ENCODE data around the gene MAT2B.
A peak's percentile ranks its signal among the peaks of the same experiment; 100 is the strongest.

Gene MAT2B

DNA sequence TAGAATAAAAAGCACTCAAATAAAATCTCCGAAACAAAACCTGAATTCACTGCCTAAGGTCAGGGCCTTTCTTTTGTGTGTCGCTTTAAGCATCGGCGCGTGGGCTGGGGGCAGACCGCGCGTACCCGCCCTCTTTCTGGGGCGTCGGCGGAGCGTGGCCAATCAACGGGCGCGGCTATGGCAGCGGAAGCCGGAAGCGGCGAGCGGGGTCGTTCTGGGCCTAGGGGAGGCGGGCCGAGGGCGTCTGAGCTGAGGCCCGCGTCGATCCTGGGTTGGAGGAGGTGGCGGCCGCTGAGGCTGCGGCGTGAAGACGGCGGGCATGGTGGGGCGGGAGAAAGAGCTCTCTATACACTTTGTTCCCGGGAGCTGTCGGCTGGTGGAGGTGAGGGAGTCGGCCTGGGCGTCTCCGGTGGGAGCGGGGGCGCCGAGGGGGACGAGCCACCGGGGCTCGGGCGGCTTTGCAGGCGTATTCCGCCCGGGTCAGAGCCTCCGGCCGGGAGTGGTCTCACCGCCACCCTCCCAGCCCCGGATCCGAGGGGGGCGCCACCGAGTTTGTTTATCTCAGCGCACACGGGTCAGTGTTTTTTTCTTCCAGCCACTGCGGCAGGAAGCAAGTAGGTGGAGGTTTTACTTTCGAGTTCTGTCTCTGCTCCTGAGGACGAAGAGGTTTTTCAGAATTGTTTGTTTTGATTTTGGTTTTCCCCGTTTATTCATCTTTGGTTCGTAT is at the start of gene MAT2B:
Gene MAT2B, plus strand, starts transcription at position 252 of the 727 bp plus-strand sequence. Its CDS starts 68 bp downstream, at position 320.
- DNase-seq (ENCODE audit: low spot score), result peak; percentile 96

DNA sequence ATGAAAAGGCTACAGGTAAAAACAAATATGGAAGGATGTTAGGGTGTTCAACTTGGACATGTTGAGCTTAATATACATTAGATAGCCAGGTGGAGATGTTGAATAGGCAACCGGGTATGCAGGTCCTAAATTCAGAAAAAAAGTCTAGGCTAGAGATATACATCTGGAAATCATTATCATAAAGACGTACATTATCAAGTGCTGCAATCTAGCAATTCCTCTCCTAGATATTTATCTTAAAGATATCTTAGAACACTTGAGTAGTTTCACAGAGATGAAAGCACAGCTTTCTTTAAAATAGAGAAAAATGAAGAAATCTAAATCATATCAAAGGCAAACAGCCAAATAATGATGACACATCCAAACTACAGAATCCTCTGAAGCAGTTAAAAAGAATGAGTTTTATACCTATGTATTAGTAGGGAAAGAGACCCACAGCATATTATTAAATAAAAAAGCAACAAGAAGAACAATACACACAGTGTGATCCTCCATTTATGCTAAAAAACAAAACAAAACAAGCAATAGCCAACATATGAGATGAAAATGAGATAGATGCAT is 49.3 kb upstream of the MAT2B start:
- no peak for DNase-seq (ENCODE audit: low spot score)

DNA sequence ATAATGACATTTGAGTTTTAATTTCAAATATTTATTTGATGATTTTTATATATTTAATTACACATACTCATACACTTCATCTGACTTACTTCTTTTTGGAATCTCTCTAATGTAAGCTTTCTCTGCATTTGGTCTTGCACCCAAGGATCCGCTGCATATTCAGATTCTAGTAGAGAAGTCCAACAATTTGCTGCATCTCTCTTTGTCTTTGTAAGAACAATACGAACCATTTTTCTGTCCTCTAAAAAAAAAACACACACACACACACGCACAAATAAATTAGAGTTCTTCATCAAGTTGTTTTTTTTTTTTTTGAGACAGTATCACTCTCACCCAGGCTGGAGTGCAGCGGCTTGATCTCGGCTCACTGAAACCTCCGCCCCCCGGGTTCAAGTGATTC is 48.6 kb upstream of the MAT2B start:
- DNase-seq (ENCODE audit: low spot score), result no peak

- DNase-seq (ENCODE audit: low spot score), result no peak
Observed at GRCh38 chr5:163458778-163459385, 46.5 kb upstream of the MAT2B start.

DNA sequence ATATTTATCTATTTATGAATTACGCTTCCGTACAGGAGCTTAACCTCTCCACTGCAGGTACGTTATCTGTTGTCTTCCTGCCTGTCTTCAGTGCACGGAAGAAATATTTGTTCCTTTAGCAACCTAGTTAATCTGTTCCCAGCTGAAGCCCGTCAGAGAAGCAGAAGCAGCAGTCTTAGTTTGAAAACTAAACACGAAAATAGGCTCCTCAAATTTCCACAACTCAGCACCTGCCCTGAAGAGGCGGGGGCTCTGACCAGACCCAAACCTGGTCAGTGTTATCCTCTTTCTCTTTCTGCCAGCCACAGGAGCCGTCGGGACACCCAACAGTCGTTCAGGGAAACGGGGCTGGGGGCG is 46.0 kb upstream of the MAT2B start:
- peak; percentile 46 for DNase-seq (ENCODE audit: low spot score)

- peak; percentile 99 for DNase-seq (ENCODE audit: low spot score)
Observed at GRCh38 chr5:163459819-163460561, 45.4 kb upstream of the MAT2B start, which contains the start of gene NUDCD2. TSS of gene NUDCD2 (minus strand) at chr5:163460102. CDS start at chr5:163460050, 52 bp downstream.

- DNase-seq (ENCODE audit: low spot score), result peak; percentile 59
Observed at GRCh38 chr5:163460562-163461171, 44.8 kb upstream of the MAT2B start, which contains the start of gene HMMR. TSS of gene HMMR (plus strand) at chr5:163460632. CDS start at chr5:163460693, 61 bp downstream.

GRCh38 chr5:163463063-163463435 is 42.4 kb upstream of the MAT2B start:
- no peak for DNase-seq (ENCODE audit: low spot score)

- no peak for DNase-seq (ENCODE audit: low spot score)
Observed at GRCh38 chr5:163467682-163468081, 37.7 kb upstream of the MAT2B start.

GRCh38 chr5:163473635-163474243 is 31.7 kb upstream of the MAT2B start:
- peak; percentile 15 for DNase-seq (ENCODE audit: low spot score)

GRCh38 chr5:163475411-163475810 is 30.0 kb upstream of the MAT2B start:
- DNase-seq (ENCODE audit: low spot score), result no peak

DNA sequence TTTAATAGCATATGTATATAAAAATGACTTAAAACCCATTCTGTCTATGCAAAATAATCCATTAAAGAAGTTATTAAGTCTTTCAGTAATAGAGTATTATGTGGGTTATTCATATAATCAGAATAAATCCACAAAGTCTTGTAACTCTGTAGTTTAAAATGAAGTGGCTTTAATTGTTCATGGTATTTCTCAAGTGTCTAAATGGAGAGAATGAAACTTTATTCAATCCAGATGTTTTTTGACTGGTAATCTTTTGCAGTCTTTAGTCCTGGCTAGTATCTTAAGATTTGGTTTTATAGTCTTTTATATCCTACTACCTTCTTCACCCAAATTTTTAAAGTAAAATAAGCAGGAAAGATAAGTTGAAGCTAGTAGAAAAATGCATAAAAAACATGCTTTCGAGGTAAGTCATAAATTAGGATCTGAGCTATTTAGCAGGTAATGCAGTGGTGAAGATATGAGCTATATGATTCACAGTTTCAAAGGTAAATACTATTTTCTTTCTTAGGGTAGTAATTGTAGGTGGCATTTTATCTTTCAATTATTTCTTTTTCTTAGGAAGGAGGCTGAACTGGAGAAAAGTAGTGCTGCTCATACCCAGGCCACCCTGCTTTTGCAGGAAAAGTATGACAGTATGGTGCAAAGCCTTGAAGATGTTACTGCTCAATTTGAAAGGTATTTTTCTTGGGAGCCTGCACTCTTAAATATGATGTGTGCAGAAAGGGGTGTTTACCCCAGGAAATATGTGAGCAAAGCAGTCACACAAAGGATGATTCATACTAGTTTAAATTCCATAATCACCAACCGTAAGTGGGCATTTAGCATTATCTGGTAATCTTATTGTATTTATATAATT is 27.1 kb upstream of the MAT2B start:
- no peak for DNase-seq (ENCODE audit: low spot score)

- DNase-seq (ENCODE audit: low spot score), result no peak
Observed at GRCh38 chr5:163478982-163479271, 26.5 kb upstream of the MAT2B start.

DNA sequence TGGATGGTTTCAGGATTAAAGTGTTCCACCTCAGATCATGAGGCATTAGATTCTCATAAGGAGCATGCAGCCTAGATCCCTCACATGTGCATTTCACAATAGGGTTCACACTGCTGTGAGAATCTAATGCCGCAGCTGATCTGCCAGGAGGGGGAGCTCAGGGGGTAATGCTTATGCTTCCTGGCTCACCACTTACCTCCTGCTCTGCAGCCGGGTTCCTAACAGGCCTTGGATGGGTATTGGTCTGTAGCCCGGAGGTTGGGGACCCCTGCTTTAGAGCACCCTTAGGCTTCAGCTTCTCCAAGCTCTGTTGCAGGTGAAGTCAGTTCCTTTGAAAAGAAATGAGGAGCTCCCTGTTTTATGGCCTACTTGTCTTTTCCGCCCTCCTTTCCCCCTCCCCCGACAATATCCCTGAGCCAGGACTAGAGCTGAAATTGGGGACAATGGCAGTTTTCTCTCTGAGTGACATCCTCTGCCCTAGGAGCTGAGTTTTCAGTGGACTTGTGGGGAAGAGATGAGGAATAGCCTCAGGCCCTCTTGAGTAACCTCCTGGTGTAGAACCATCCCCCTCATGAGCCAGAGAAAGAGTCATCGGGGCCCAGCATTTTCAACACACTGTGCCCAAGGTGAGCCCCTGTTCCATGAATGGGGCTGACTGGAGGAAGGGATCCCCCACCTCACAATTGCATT is 16.2 kb upstream of the MAT2B start:
- peak; percentile 26 for DNase-seq (ENCODE audit: low spot score)

DNA sequence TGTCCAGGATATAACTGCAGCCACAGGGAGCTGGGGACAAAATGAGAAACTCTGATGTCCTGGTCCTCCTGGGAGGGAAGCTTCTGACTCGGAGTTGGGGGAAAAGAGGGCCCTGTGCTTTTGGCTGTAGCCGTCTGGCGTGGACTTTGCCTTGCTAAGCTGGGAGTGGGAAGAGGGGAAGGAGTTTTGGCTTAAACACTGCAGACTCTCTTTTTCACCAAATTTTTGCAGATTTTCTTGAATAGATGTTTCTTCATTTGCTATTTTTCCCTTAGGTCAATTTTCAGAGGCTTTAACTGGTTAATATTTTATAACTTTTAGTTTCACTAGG is 15.7 kb upstream of the MAT2B start:
- DNase-seq (ENCODE audit: low spot score), result no peak

DNA sequence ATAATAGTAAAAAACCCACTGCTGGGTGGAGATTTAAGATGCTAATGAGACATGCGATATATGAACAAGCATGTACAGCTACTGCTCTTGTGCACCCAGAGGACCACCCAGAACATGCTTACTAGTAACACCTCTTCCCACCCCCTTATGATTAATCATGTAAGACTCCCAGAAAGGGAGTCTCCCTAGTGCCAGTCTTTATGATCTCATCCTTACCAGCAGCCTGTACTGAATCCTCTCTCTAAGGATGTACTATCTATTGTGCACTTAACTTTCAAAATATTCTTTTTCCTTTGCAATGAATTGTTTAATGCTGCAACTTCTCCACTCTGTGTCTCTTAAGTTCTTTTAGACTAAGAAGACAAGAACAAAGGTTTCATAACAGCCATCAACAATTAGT is 9.1 kb upstream of the MAT2B start:
- DNase-seq (ENCODE audit: low spot score), result no peak

DNA sequence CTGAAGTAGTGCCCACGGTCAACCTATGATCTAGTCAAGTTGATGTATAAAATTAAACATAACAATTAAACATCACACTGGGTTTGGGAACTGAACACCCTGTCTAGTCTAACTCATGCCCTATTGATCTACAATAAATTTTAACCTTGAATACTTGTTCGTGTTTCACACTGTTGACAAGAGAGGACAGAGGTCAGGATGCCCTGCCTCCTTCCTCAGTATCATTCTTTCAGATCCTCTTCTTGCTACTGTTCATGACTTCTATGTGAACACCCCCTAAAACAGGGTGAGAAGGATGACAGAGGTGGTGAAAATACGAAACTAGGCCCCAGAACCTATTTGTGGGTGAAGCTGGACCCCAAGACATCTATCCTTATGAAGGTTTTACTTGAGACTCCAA is 8.1 kb upstream of the MAT2B start:
- no peak for DNase-seq (ENCODE audit: low spot score)

- no peak for DNase-seq (ENCODE audit: low spot score)
Observed at GRCh38 chr5:163498886-163499285, 6.5 kb upstream of the MAT2B start.

- DNase-seq (ENCODE audit: low spot score), result no peak
Observed at GRCh38 chr5:163502521-163502920, 2.9 kb upstream of the MAT2B start.
